ENCODE measurements around the gene TBX4.
A peak's percentile ranks its signal among the peaks of the same experiment; 100 is the strongest.

Gene TBX4

DNA sequence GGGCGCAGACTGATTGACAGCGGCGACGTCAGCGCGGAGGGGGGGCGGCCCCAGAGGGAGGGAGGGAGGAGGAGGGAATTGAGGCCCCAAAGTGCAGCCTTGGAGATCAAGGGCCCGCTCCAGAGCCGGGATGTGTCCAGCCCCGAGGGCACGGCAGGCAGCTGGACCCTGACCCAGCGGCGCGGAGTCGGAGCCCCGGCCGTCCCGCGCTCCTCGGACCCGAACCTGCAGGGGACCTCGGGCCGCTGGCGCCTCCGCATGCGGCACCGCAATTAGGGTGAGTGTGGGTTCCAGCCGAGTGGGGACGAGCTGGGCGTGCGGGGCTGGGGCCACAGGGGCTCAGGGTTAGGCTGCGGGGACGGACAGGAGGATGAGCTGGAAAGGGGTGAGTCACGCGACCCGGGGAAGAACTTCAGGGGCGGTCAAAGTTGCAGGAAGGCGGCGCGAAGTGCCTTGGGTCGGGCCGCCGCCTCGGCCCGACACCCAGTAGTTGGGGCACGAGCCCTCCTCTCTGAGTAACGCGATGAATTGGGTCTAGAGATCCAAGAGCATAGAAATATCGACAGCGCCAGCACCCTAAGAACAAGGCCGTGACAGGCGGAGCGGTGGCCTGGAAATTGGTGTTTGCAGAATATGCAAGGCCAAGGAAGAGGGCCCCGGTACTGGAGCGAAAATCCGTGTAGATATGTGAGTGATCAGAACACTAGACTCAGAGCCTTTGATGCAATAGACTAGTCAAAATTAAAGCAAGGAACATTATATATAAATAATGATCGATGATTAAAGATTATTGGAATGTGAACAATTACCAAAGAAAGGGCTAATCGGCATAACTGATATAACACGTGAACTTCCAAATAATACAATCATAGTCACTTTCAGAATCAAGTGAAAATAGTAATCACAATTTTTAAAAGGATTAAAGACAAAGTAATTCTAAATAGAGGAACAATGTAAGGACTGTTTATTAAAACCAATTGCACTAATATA lies at the start of gene TBX4:
TSS of gene TBX4 (plus strand) at position 122 of the 990 bp plus-strand sequence. CDS start 4,069 bp downstream, outside the sequence.
- peak; percentile 19 for DNase-seq

DNA sequence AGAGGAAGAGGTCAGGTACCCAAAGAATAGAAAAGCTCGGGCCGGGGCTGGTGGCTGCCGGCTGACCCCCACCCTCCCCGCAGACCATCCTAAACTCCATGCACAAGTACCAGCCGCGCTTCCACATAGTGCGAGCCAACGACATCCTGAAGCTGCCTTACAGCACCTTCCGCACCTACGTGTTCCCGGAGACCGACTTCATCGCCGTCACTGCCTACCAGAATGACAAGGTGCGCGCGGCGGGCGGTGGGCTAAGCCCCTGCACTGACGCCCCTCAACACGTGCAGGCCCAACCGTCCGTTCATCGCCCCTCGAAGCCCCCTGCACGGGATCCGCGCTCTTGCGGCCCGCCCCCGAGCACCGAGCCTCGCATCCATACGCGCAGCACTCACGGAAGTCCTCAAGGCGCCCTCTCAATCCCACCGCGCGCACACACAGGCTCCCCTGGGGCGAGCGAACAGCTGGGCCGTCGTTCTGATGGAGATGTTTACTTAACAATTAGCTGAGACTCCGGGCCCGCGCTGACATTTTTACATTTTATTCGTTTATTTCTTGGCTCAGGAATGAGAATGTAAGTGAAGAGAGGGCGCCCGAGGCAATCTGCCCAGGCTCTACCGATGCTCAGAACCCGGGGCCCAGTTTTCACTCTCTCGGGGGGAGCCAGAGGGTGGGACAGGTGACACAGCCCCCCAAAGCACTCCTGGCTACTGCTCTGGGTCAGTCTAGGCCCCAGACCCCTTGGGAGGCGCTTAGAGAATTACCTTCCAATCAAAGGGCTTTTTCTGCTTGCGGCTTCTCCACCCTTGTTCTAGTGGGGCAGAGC lies 49.0 kb upstream of the TBX4 start:
- peak; percentile 36 for DNase-seq

- DNase-seq, result peak; percentile 32
Observed at GRCh38 chr17:61403801-61404662, 48.2 kb upstream of the TBX4 start.

DNA sequence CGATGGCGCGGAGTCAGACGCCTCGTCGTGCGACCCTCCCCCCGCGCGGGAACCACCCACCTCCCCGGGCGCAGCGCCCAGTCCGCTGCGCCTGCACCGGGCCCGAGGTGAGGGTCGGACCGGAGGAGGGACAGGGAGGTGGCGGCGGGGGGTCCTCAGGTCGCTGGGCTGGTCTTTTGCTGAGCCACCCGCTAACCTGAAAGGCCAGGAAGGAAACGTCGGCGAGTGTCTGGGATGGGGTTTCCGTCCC lies 47.6 kb upstream of the TBX4 start:
- no peak for DNase-seq

- no peak for DNase-seq
Observed at GRCh38 chr17:61404913-61405685, 47.1 kb upstream of the TBX4 start.

DNA sequence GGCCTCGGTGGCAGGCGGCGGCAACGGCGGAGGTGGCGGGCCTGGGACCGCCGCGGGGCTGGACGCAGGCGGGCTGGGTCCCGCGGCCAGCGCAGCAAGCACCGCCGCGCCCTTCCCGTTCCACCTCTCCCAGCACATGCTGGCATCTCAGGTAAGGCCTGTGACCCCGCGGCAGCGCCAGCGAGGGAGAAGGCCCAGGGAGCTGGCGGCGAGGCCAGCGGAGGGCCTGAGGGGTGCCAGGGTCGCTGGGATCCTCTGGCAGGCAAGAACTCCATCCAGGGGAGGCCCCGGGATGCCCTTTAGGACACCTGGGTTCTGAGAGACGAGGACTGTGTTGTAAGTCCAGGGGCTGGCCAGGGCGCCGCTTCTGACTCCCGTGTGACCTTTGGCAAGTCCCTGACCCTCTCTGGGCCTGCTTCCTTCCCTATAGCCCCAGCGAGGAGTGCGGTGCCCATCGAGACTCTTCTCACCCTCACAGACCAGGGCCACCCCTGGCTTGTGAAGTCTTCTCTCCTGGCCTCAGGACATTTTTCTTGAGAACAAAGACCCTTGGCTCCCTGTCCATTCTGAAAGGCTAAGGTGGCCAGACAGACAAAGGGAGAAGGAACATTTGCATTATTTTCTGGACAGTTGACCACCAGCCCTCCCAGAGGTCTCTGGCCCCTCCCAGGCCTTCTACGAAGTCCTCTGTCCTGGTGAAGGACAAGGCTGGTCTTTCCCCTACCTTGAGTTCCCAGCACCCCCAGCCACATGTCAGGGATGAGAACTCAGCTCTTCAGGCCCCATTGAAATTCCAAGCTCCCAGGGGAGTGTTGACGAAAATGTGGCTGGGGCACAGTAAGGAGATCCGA lies 46.3 kb upstream of the TBX4 start:
- no peak for DNase-seq

DNA sequence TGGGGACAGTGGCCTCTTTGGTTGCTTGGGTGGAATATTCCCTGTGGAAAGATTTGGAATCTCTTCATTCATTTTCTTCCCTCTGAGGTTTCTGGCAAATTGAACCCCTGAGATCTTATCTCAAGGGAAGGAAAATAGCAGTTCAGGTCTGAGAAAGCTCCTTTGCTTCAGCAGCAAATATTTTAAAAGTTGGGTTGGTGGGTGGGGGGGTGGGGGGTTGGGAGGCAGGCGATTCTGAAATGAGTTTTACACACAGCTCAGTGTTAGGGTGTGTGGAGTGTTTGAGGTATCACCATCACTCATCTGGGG lies 45.7 kb upstream of the TBX4 start:
- no peak for DNase-seq

DNA sequence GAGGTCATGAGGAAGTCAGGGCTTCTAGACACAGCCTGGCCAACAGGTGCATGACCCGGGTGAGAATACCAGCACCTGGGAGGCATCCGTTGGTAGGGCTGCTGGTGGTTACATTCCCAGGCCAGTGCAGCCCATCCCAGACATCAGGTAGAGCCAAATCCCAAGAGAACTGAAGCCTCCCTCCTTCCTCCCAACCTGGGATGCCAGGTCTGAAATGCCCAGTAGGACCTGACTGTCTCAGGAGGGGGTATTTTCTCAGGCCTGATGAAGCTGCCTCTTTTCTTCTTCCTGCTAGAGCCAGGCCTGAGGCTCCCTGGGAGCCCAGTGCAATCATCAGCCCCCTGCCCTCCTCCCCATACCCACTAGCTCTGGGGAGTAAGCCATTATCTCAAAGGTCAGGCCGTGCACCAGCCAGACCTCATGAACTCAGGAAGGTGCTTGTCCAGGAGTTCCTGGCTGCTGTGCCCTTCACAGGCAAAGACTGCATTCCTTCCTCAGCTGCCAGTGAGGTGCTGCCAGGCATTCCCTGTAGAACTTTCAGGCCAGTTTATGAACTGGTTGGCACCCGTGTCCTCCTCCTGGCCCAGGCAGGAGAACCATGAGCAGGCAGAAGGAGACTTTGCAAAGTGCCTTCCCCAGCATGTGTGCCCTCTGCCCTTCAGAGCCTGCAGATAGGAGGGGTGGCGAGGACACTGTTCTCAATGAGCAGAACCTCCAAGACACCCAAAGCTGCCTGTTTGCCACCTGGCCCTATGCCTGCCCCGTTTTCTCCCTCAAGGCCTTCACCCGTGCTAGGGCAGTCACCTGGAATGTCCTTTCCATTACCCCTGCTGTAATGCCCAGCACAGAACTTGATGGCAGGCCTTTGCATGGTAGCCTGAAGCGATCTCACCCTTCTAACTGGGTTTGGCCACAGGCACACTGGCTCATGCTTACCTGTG lies 45.0 kb upstream of the TBX4 start:
- no peak for DNase-seq

- no peak for DNase-seq
Observed at GRCh38 chr17:61408151-61409041, 43.8 kb upstream of the TBX4 start.

DNA sequence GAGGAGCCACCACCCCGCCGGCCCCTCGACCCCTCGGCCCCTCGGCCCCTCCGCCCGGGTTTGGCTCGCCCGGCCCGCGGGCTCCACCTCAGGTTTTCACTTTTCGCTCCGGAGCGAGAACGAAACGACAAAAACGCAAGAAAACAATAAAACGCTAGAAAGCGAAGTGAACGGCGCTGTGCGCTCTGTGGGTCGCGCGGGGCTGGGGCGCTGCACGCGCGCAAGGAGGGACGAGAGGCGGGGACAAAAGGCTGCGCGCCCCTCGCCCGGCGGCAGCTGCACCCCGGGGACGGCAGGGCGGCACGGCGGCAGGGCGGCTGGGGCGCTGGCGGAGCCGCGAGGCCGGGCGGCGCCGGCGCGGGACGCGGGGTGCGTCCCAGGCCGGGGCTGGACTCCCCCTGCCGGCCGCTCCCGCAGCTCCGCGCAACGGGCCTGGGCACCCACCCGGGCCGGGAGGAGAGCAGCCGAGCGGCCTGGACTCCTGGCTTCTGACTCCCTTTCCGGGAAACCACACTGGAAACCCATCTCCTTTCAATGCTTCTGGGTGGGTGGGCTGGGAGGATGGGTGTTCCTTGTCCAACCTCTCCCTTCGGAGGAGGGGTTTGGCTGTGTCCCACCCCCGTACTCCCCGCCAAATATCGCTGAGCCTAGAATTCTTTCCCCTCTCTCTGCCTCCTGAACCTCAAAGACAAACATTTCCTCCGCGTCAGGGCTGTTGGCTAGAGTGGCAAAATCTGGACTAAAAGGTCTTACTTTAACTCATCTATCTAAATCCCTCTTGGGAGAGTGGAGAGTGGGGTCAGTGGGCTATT lies 42.7 kb upstream of the TBX4 start:
- peak; percentile 60 for DNase-seq

DNA sequence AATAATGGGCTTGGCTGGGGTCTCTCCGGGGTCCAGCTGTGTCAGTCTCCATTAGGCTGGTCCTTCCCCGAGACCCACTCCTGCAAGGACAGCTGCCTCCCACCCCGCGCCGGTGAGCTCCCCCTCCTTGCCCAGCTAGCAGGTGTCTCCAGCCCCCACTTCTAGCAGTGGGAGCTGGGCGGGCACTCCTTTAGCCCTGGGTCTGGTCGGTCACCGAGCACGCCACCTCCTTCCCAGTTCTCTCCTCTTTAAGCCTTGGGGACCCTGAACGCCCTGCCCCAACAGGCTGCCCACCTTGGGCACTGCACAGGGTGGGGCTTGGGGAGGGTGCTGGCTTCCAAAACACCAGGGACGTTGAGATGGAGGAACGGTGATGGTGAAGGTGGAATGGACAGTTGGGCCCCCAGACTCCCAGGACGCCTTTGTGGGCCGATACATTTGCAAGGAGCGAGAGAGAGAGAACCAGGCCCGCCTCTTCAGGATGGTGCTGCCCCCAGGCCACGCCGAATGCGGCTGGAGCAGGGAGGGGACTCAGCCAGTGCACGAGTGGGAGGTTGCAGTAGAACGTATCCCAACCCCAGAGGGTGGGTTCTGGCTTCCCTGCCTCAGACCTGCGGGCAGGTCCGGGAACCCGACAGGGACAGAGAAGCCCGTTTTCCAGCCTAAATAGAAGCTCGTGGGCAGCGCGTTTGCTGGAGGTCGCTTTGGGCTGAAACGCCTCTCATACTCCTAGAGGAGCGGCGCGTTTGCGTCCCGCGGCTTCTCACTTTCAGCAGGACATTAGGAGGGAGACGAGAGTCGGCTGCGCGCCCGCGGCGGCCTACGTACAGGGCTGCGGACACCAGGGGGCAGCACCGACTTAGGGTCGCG lies 41.8 kb upstream of the TBX4 start:
- DNase-seq, result peak; percentile 81

GRCh38 chr17:61411011-61411260 lies 41.3 kb upstream of the TBX4 start:
- DNase-seq, result no peak

GRCh38 chr17:61411261-61412142 lies 40.7 kb upstream of the TBX4 start:
- DNase-seq, result peak; percentile 47

GRCh38 chr17:61412143-61412859 lies 39.9 kb upstream of the TBX4 start:
- DNase-seq, result peak; percentile 78

DNA sequence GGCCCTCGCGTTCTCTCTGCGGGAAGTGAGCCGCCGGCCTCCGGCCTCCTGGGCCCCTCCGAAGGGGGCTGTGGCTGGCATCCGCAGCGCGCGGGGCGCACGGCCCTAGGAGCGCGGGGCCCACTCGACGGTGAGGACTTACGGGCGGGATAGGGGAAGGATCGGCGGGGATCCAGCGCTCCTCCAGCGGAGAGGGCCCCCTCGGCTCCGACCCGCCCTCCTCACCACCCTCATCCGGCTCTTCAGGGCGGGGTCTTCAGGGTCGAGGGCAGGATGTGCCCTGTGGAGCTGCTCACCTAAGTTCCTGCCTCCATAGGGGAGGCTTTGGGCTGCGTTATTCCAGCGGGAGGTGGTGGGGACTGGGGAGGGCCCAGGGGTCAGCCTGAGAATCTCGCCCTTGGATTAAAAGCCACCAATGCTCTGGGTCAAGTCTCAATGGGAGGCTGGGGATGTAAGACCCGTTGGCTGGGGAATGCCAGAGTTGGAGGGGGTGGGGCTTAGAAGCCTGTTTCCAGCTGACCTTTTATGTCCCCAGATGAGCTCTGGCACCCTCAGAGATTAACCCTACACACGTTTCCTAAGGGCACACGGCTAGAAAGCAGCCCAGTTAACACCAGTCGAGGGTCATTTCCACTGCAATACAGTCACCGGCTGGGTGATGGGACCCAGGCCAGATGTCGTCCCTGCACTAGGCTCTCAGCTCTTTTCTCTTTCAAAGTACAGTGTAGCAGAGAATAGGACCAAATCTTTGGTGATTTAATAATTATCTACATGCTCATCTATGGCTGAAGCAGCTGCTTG lies 39.2 kb upstream of the TBX4 start:
- no peak for DNase-seq
